Measurements from ENCODE around the gene OPTN. TPM values are rescaled to one million over a fixed set of nuclear protein-coding genes. Genes with fewer than 3 reads are reported as not detected.
"Not testable (repeated sequence)": the region's sequence is repeated elsewhere in the genome, so short reads cannot be mapped to it uniquely, and the experiment has no call there.

OPTN gene
- polyA plus RNA-seq, 1 of the 3 experiments (the other 2 are of a cell fraction) = 21.6 TPM

DNA sequence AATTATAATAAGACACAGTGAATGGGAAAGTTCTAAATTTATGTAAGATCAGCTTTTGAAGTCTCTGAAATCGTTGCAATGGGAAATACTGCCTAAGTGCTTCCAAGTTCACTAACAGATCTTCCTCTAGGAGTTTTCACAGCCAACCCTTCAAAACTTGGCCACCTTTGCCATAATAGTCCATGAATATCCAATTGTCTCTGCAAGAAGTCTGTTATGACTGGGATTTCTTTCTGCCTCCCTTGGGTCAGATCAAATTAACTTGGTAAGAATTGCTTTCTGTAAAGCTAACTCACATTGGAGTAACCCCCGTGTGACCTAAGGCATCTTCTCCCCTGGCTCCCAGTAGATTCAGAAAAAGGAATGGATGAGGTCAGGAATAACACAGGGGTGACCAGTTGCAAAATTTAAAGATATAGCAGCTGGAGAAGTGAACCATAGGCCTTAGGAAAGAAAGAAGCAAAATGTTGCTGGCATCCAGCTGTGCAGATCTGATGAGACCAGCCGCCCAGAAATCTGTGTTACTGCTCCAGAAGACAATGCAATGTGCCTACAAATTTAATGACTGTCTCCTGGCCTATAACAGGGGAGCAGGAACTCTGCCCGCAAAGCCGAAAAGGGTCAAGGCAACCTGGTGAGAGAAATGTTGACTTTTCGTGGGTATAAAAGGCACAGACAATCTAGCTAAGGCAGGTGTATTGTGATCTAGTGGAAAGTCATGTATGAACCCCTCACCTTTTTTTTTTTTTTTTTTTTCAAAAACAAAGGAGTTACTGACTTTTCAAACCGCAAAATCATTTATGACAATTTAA is 7.5 kb upstream of the OPTN start:
- no peaks in the 10 kb centered on the region for H4K20me1 ChIP-seq (ENCODE audit: insufficient read depth)
- H3K27ac ChIP-seq (ENCODE audit: low read depth in 2 of 2, low read length in 1 of 2) = no peak overlapping the region
- H3K9ac ChIP-seq = no peak overlapping the region
- TF ChIP-seq RFX5 (IDR thresholded peaks at IDR 0.05; ENCODE audit: low read length) (no peak), CHD2 (IDR thresholded peaks at IDR 0.05; ENCODE audit: low read length, partially characterized antibody) (no peak), POLR2AphosphoS5 (IDR thresholded peaks at IDR 0.05; ENCODE audit: low read depth, low read length) (no peak), RXRA (IDR thresholded peaks at IDR 0.05; ENCODE audit: borderline replicate concordance, low read depth) (no peak), SIN3A (IDR thresholded peaks at IDR 0.05; ENCODE audit: borderline replicate concordance, low read depth, low read length) (no peak), TAF1 (IDR thresholded peaks at IDR 0.05; ENCODE audit: borderline replicate concordance, low read depth, low read length) (no peak), RAD21 (IDR thresholded peaks at IDR 0.05; ENCODE audit: low read length) (no peak), ELF1 (IDR thresholded peaks at IDR 0.05) (no peak), NRF1 (IDR thresholded peaks at IDR 0.05; ENCODE audit: low read depth, low read length) (no peak), FOXM1 (IDR thresholded peaks at IDR 0.05; ENCODE audit: low read depth) (no peak), TEAD4 (IDR thresholded peaks at IDR 0.05; ENCODE audit: borderline replicate concordance, insufficient read depth) (no peak), YY1 (IDR thresholded peaks at IDR 0.05; ENCODE audit: low read depth) (no peak), GATA2 (CRISPR knock-in tag; IDR thresholded peaks at IDR 0.05) (no peak)
- TF ChIP-seq, protein P1, sequence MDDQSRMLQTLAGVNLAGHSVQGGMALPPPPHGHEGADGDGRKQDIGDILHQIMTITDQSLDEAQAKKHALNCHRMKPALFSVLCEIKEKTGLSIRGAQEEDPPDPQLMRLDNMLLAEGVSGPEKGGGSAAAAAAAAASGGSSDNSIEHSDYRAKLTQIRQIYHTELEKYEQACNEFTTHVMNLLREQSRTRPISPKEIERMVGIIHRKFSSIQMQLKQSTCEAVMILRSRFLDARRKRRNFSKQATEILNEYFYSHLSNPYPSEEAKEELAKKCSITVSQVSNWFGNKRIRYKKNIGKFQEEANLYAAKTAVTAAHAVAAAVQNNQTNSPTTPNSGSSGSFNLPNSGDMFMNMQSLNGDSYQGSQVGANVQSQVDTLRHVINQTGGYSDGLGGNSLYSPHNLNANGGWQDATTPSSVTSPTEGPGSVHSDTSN (IDR thresholded peaks at IDR 0.05) = no peak
- TF ChIP-seq, protein P2, sequence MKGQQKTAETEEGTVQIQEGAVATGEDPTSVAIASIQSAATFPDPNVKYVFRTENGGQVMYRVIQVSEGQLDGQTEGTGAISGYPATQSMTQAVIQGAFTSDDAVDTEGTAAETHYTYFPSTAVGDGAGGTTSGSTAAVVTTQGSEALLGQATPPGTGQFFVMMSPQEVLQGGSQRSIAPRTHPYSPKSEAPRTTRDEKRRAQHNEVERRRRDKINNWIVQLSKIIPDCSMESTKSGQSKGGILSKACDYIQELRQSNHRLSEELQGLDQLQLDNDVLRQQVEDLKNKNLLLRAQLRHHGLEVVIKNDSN (IDR thresholded peaks at IDR 0.05; ENCODE audit: borderline replicate concordance, low read depth) = no peak
- TF ChIP-seq, protein P3, sequence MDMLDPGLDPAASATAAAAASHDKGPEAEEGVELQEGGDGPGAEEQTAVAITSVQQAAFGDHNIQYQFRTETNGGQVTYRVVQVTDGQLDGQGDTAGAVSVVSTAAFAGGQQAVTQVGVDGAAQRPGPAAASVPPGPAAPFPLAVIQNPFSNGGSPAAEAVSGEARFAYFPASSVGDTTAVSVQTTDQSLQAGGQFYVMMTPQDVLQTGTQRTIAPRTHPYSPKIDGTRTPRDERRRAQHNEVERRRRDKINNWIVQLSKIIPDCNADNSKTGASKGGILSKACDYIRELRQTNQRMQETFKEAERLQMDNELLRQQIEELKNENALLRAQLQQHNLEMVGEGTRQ (IDR thresholded peaks at IDR 0.05; ENCODE audit: borderline replicate concordance, low read depth, low read length) = no peak
- TF ChIP-seq, protein P4, sequence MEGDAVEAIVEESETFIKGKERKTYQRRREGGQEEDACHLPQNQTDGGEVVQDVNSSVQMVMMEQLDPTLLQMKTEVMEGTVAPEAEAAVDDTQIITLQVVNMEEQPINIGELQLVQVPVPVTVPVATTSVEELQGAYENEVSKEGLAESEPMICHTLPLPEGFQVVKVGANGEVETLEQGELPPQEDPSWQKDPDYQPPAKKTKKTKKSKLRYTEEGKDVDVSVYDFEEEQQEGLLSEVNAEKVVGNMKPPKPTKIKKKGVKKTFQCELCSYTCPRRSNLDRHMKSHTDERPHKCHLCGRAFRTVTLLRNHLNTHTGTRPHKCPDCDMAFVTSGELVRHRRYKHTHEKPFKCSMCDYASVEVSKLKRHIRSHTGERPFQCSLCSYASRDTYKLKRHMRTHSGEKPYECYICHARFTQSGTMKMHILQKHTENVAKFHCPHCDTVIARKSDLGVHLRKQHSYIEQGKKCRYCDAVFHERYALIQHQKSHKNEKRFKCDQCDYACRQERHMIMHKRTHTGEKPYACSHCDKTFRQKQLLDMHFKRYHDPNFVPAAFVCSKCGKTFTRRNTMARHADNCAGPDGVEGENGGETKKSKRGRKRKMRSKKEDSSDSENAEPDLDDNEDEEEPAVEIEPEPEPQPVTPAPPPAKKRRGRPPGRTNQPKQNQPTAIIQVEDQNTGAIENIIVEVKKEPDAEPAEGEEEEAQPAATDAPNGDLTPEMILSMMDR (IDR thresholded peaks at IDR 0.05) = no peak
- TF ChIP-seq, protein P5, sequence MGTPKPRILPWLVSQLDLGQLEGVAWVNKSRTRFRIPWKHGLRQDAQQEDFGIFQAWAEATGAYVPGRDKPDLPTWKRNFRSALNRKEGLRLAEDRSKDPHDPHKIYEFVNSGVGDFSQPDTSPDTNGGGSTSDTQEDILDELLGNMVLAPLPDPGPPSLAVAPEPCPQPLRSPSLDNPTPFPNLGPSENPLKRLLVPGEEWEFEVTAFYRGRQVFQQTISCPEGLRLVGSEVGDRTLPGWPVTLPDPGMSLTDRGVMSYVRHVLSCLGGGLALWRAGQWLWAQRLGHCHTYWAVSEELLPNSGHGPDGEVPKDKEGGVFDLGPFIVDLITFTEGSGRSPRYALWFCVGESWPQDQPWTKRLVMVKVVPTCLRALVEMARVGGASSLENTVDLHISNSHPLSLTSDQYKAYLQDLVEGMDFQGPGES (IDR thresholded peaks at IDR 0.05; ENCODE audit: low read depth, low read length) = no peak
- H3F3A ChIP-seq (replicated peaks; ENCODE audit: insufficient read depth) = peaks cover 13% of the 10 kb centered on the region
- no peaks in the 10 kb centered on the region for H3K9me2 ChIP-seq
- no peak overlapping the region for H3K4me2 ChIP-seq
- 76% methylated on average over 7 of the region's 7 CpGs for WGBS (ENCODE audit: low lambda C conversion rate)
- no peaks in the 10 kb centered on the region for H3K9me3 ChIP-seq
- ChIA-PET POLR2A (no interaction called here), CTCF (interaction anchor here (0.6 to 1.7 kb wide), 2 partner anchors 18 to 706 kb away, joined by 3 to 5 read pairs; no protein-coding TSS in a partner anchor)
- H2AFZ ChIP-seq (ENCODE audit: low read depth) = no peak overlapping the region
- no peak for DNase-seq
- H3K79me2 ChIP-seq (ENCODE audit: insufficient read depth) = no peaks in the 10 kb centered on the region
- no peaks in the 10 kb centered on the region for H3K36me3 ChIP-seq (replicated peaks in 1 of 2; ENCODE audit: control insufficient read depth in 1 of 2, insufficient read depth in 2 of 2, low read length in 1 of 2)
- no peak overlapping the region for H3K4me3 ChIP-seq (ENCODE audit: low read depth in 2 of 2, low read length in 1 of 2)
- H3K4me1 ChIP-seq (ENCODE audit: control insufficient read depth in 1 of 2, insufficient read depth in 2 of 2, low read depth in 1 of 2, low read length in 1 of 2) = peaks cover 0 to 7% of the 10 kb centered on the region in 2 experiments; a peak in 1 of 4 replicates
- H3K27me3 ChIP-seq (ENCODE audit: insufficient read depth) = no peaks in the 10 kb centered on the region

DNA sequence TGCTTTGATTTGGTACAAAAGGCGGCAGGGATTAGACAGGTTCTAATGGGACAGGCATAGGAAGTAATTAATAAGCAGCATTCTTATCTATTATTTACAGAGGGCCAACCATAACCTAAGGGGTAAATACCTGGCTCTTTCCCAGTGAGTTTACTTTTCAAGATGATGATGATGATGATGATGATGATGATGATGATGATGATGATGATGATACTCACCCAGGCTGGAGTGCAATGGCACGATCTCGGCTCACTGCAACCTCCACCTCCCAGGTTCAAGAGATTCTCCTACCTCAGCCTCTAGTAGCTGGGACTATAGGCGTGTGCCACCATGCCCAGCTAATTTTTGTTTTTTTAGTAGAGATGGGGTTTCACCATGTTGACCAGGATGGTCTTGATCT is 5.9 kb upstream of the OPTN start:
- H3K36me3 ChIP-seq (replicated peaks in 1 of 2; ENCODE audit: control insufficient read depth in 1 of 2, insufficient read depth in 2 of 2, low read length in 1 of 2); H3K9ac ChIP-seq; H4K20me1 ChIP-seq (ENCODE audit: insufficient read depth); H2AFZ ChIP-seq (ENCODE audit: low read depth); H3K27ac ChIP-seq (ENCODE audit: low read depth in 2 of 2, low read length in 1 of 2); DNase-seq; H3K4me2 ChIP-seq; H3K9me3 ChIP-seq; H3F3A ChIP-seq (replicated peaks; ENCODE audit: insufficient read depth); H3K4me1 ChIP-seq (ENCODE audit: control insufficient read depth in 1 of 2, insufficient read depth in 2 of 2, low read depth in 1 of 2, low read length in 1 of 2); H3K4me3 ChIP-seq (ENCODE audit: low read depth in 2 of 2, low read length in 1 of 2); H3K9me2 ChIP-seq; H3K79me2 ChIP-seq (ENCODE audit: insufficient read depth); CTCF ChIA-PET; H3K27me3 ChIP-seq (ENCODE audit: insufficient read depth); POLR2A ChIA-PET: not testable (repeated sequence)
- 93% methylated on average over 4 of the region's 4 CpGs for WGBS (ENCODE audit: low lambda C conversion rate)

Data from SK-N-SH (cell line).